Breast epithelium (tissue), 4 donors: ENCODE measurements around the gene DDX10. TPM values are rescaled to one million over a fixed set of nuclear protein-coding genes. Genes with fewer than 3 reads are reported as not detected.

Experiments used
- DNase-seq, 2 donors: peaks; one replicate each; pipeline ENCODE4 v3.0.0-alpha.2; 2019; ENCODE audit warnings: low spot score in 2 of 2
- H3K27ac ChIP-seq, 2 donors: fragments of 200-600 bp; sonication (generic) in 1 of 2; one replicate each; pipeline ENCODE4 v1.5.1; 2016 to 2019; ENCODE audit warnings: mild to moderate bottlenecking in 1 of 2
- H3K27me3 ChIP-seq, 2 donors: fragments of 200-600 bp; sonication (generic) in 1 of 2; one replicate each; pipeline versions ENCODE4 v1.5.1 to v1.6.0; 2017 to 2019; ENCODE audit warnings: control low read depth in 1 of 2, mild to moderate bottlenecking in 1 of 2
- H3K36me3 ChIP-seq: fragments of 200-600 bp; one replicate; pipeline ENCODE4 v1.5.1; 2019
- H3K4me1 ChIP-seq, 2 donors: fragments of 200-600 bp; sonication (generic); one replicate each; pipeline ENCODE4 v1.5.1; 2016 to 2019; ENCODE audit warnings: control low read depth in 1 of 2
- H3K4me3 ChIP-seq, 3 donors: fragments of 200-600 bp; sonication (generic); 1 replicate in 2 of 3; 2 replicates in 1 of 3; pipeline ENCODE4 v1.5.1; 2016 to 2019; ENCODE audit warnings: mild to moderate bottlenecking in 3 of 3, moderate library complexity in 2 of 3
- H3K9me3 ChIP-seq, 2 donors: fragments of 200-600 bp; sonication (generic) in 1 of 2; one replicate each; pipeline ENCODE4 v1.5.1; 2016 to 2019; ENCODE audit warnings: control low read depth in 1 of 2
- POLR2A ChIP-seq: fragments of 450-650 bp; IDR thresholded peaks from one replicate; pipeline ENCODE4 v1.6.1; 2016; ENCODE audit warnings: antibody characterized with exemption, mild to moderate bottlenecking, moderate library complexity
- POLR2AphosphoS5 ChIP-seq, 3 donors: sonication (generic); formaldehyde crosslinking; IDR thresholded peaks; one replicate each; pipeline ENCODE4 v1.6.1; 2017; ENCODE audit warnings: antibody characterized with exemption in 3 of 3
- intact Hi-C: fragments of 100-400 bp; cut with DNase I; formaldehyde crosslinking; loops from one replicate; pipeline ENCODE4 v1.15.1; 2023; ENCODE audit warnings: low total_unique reads
- total RNA-seq, 3 donors: library from RNA; depleted of rRNA; stranded (reverse); fragments of >200 nt; gene quantifications; one replicate each; pipeline ENCODE4 v1.1.0, GENCODE V29; 2016
- TF ChIP-seq, protein P1 (sequence below), 3 donors: fragments of 450-650 bp; IDR thresholded peaks; one replicate each; pipeline ENCODE4 v1.5.1; 2016 to 2017; ENCODE audit warnings: antibody characterized with exemption in 3 of 3, mild to moderate bottlenecking in 3 of 3, moderate library complexity in 3 of 3

Gene DDX10
- total RNA-seq, 3 donors from 2014 or later, result 17.3 to 41.9 (median 29.5) TPM

GRCh38 chr11:108851781-108852180, 186.9 kb downstream of the DDX10 start:
- intact Hi-C loops, result no loop called here
- no peaks in the 10 kb centered on the region for H3K4me1 ChIP-seq
- H3K4me3 ChIP-seq, result no peak overlapping the region
- H3K27ac ChIP-seq, result no peak overlapping the region
- H3K27me3 ChIP-seq, result no peaks in the 10 kb centered on the region
- DNase-seq, result no peak
- no peaks in the 10 kb centered on the region for H3K36me3 ChIP-seq
- TF ChIP-seq POLR2AphosphoS5 (IDR thresholded peaks at IDR 0.05), result no peak
- TF ChIP-seq, protein P1, sequence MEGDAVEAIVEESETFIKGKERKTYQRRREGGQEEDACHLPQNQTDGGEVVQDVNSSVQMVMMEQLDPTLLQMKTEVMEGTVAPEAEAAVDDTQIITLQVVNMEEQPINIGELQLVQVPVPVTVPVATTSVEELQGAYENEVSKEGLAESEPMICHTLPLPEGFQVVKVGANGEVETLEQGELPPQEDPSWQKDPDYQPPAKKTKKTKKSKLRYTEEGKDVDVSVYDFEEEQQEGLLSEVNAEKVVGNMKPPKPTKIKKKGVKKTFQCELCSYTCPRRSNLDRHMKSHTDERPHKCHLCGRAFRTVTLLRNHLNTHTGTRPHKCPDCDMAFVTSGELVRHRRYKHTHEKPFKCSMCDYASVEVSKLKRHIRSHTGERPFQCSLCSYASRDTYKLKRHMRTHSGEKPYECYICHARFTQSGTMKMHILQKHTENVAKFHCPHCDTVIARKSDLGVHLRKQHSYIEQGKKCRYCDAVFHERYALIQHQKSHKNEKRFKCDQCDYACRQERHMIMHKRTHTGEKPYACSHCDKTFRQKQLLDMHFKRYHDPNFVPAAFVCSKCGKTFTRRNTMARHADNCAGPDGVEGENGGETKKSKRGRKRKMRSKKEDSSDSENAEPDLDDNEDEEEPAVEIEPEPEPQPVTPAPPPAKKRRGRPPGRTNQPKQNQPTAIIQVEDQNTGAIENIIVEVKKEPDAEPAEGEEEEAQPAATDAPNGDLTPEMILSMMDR (IDR thresholded peaks at IDR 0.05), result no peak
- TF ChIP-seq POLR2A, result no peak
- H3K9me3 ChIP-seq, result no peaks in the 10 kb centered on the region

DNA sequence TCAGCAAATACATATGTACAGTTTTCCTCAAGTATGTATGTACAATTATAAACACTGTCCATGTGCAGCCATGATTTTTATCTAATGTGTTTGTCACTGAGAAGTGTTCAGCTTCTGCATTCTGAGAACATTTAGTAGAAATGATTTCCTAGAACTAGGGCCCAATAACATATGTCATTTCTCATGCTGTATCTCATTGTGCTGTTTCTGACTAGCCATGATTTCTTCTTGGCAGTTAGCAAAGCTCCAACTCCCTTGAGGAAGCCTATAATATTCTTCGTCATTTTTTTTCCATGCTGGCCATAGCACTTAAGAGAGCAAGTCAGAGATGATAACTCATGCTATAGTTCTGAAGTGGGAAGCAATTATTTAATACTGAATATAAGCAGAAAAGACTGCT, 187.8 kb downstream of the DDX10 start:
- Histone ChIP-seq H3K27me3 (no peaks in the 10 kb centered on the region), H3K9me3 (no peaks in the 10 kb centered on the region), H3K27ac (no peak overlapping the region), H3K4me3 (no peak overlapping the region), H3K36me3 (no peaks in the 10 kb centered on the region), H3K4me1 (no peaks in the 10 kb centered on the region)
- intact Hi-C loops, result no loop called here
- no peak for TF ChIP-seq POLR2A
- no peak for TF ChIP-seq POLR2AphosphoS5 (IDR thresholded peaks at IDR 0.05)
- TF ChIP-seq, protein P1 (IDR thresholded peaks at IDR 0.05), result no peak
- DNase-seq, result no peak

GRCh38 chr11:108853151-108853550, 188.3 kb downstream of the DDX10 start:
- intact Hi-C loops, result no loop called here
- TF ChIP-seq POLR2AphosphoS5 (IDR thresholded peaks at IDR 0.05), result no peak
- TF ChIP-seq, protein P1 (IDR thresholded peaks at IDR 0.05), result no peak
- no peak for TF ChIP-seq POLR2A
- Histone ChIP-seq H3K4me1 (no peaks in the 10 kb centered on the region), H3K36me3 (peaks cover under 1% of the 10 kb centered on the region), H3K27me3 (no peaks in the 10 kb centered on the region), H3K9me3 (no peaks in the 10 kb centered on the region), H3K4me3 (no peak overlapping the region), H3K27ac (no peak overlapping the region)
- no peak for DNase-seq

DNA sequence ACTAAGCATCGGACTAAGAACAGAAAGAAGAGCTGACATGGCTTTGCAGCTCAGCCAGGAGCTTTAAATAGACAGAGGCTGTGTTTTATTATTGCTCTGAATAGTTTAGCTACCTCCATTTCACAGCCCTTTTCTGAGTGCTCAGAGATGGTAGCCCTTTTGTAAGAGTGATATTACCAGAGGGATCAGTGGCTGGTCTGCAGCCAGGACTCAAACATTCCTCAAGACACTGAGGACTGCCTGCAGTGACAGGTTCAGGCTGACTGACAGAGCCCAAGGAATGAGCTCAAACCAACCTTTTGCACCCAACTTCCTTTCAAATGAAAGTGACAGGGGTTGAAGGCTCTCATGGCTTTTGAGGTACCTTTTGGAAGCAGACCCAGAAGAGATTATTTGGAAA, 189.0 kb downstream of the DDX10 start:
- H3K9me3 ChIP-seq, result no peaks in the 10 kb centered on the region
- no peaks in the 10 kb centered on the region for H3K27me3 ChIP-seq
- peaks cover 5% of the 10 kb centered on the region for H3K36me3 ChIP-seq
- intact Hi-C loops, result no loop called here
- DNase-seq, result no peak
- peak overlapping the region in 1 of 2 donors; percentile 19 for H3K27ac ChIP-seq
- H3K4me3 ChIP-seq, result no peak overlapping the region
- TF ChIP-seq, protein P1 (IDR thresholded peaks at IDR 0.05), result no peak
- TF ChIP-seq POLR2A, result no peak
- no peak for TF ChIP-seq POLR2AphosphoS5 (IDR thresholded peaks at IDR 0.05)
- H3K4me1 ChIP-seq, result no peaks in the 10 kb centered on the region

- H3K27ac ChIP-seq, result peak overlapping the region in 1 of 2 donors; percentile 19
- peaks cover 5% of the 10 kb centered on the region for H3K36me3 ChIP-seq
- no peak for TF ChIP-seq POLR2AphosphoS5 (IDR thresholded peaks at IDR 0.05)
- TF ChIP-seq, protein P1 (IDR thresholded peaks at IDR 0.05), result no peak
- TF ChIP-seq POLR2A, result no peak
- intact Hi-C loops, result no loop called here
- no peaks in the 10 kb centered on the region for H3K9me3 ChIP-seq
- DNase-seq, result no peak
- H3K4me3 ChIP-seq, result peak overlapping the region in 1 of 3 donors; percentile 5
- H3K4me1 ChIP-seq, result no peaks in the 10 kb centered on the region
- no peaks in the 10 kb centered on the region for H3K27me3 ChIP-seq
These were observed 189.5 kb downstream of the DDX10 start for GRCh38 chr11:108854346-108854745.
